ENCODE results near the gene SOX1.

Gene SOX1

GRCh38 chr13:112072534-112073244 lies 5.7 kb downstream of the SOX1 start:
- no peak for DNase-seq (ENCODE audit: low spot score)

- DNase-seq (ENCODE audit: low spot score) = no peak
These were observed 6.5 kb downstream of the SOX1 start for GRCh38 chr13:112073245-112074138.

GRCh38 chr13:112074139-112074865 lies 7.4 kb downstream of the SOX1 start:
- no peak for DNase-seq (ENCODE audit: low spot score)

- no peak for DNase-seq (ENCODE audit: low spot score)
These were observed 10.8 kb downstream of the SOX1 start for GRCh38 chr13:112077729-112078128.

GRCh38 chr13:112078216-112078615 lies 11.3 kb downstream of the SOX1 start:
- DNase-seq (ENCODE audit: low spot score) = no peak

GRCh38 chr13:112078879-112079531 lies 12.1 kb downstream of the SOX1 start:
- no peak for DNase-seq (ENCODE audit: low spot score)

- no peak for DNase-seq (ENCODE audit: low spot score)
These were observed 12.7 kb downstream of the SOX1 start for GRCh38 chr13:112079696-112080095.

- DNase-seq (ENCODE audit: low spot score) = no peak
These were observed 17.0 kb downstream of the SOX1 start for GRCh38 chr13:112083971-112084370.

- DNase-seq (ENCODE audit: low spot score) = no peak
These were observed 25.5 kb downstream of the SOX1 start for GRCh38 chr13:112092453-112092852.

- DNase-seq (ENCODE audit: low spot score) = no peak
These were observed 28.4 kb downstream of the SOX1 start for GRCh38 chr13:112095354-112095753.

GRCh38 chr13:112096959-112097358 lies 30.0 kb downstream of the SOX1 start:
- DNase-seq (ENCODE audit: low spot score) = no peak

GRCh38 chr13:112097770-112098169 lies 30.8 kb downstream of the SOX1 start:
- no peak for DNase-seq (ENCODE audit: low spot score)

GRCh38 chr13:112098699-112099098 lies 31.8 kb downstream of the SOX1 start:
- DNase-seq (ENCODE audit: low spot score) = no peak

GRCh38 chr13:112101360-112101930 lies 34.5 kb downstream of the SOX1 start:
- DNase-seq (ENCODE audit: low spot score) = no peak

GRCh38 chr13:112102243-112102642 lies 35.3 kb downstream of the SOX1 start:
- no peak for DNase-seq (ENCODE audit: low spot score)

GRCh38 chr13:112103260-112103838 lies 36.4 kb downstream of the SOX1 start:
- DNase-seq (ENCODE audit: low spot score) = no peak

GRCh38 chr13:112103961-112104880 lies 37.3 kb downstream of the SOX1 start:
- DNase-seq (ENCODE audit: low spot score) = no peak

- DNase-seq (ENCODE audit: low spot score) = no peak
These were observed 37.9 kb downstream of the SOX1 start for GRCh38 chr13:112104881-112105234.

GRCh38 chr13:112105244-112105681 lies 38.3 kb downstream of the SOX1 start:
- no peak for DNase-seq (ENCODE audit: low spot score)

- no peak for DNase-seq (ENCODE audit: low spot score)
These were observed 38.9 kb downstream of the SOX1 start for GRCh38 chr13:112105892-112106291.
